Measurements from ENCODE around the gene GAS2L1. TPM values are rescaled to one million over a fixed set of nuclear protein-coding genes. Genes with fewer than 3 reads are reported as not detected.

Gene GAS2L1
- total and polyA plus RNA-seq, 2 donors (not counting 1 experiment from before 2014, with no cell fraction given): 0.25 TPM; not detected in 1

- CTCF ChIA-PET: no interaction called here
- no peak for ATAC-seq (ENCODE audit: low read depth)
- Histone ChIP-seq H3K9me3 (ENCODE audit: control extremely low read depth in 1 of 3, control insufficient read depth in 2 of 3, insufficient read depth in 1 of 3, low read length in 2 of 3) (peaks cover 0 to 2% (median 0%) of the 10 kb centered on the region in 3 donors), H3K36me3 (replicated peaks in 1 of 2; ENCODE audit: control extremely low read depth in 1 of 2, control insufficient read depth in 1 of 2, extremely low read depth in 1 of 2, insufficient read depth in 2 of 2, low read length in 1 of 2) (peaks cover 14 to 79% of the 10 kb centered on the region in 2 experiments), H2AFZ (ENCODE audit: insufficient read depth, low read depth, low read length, poor library complexity, severe bottlenecking) (no peak overlapping the region), H3K27ac (ENCODE audit: low read length in 2 of 2) (no peak overlapping the region), H3K79me2 (ENCODE audit: control insufficient read depth, insufficient read depth, low read length) (peaks cover 80% of the 10 kb centered on the region), H3K9ac (ENCODE audit: low read length) (no peak overlapping the region), H3K4me1 (ENCODE audit: control insufficient read depth in 2 of 2, insufficient read depth in 2 of 2, low read length in 2 of 2) (no peaks in the 10 kb centered on the region), H3K27me3 (replicated peaks in 1 of 4; ENCODE audit: control extremely low read depth in 1 of 4, control insufficient read depth in 3 of 4, insufficient read depth in 4 of 4, low read length in 3 of 4) (no peaks in the 10 kb centered on the region), H3K4me2 (replicated peaks; ENCODE audit: low read depth, low read length, poor library complexity, severe bottlenecking) (no peak overlapping the region), H3K4me3 (ENCODE audit: control extremely low read depth in 1 of 5, extremely low read depth in 1 of 5, insufficient read depth in 1 of 5, low read depth in 2 of 5, low read length in 4 of 5) (no peak overlapping the region), H4K20me1 (ENCODE audit: control insufficient read depth, insufficient read depth, low read length, poor library complexity, severe bottlenecking) (peaks cover 82% of the 10 kb centered on the region)
- H3K4me3 Mint-ChIP-seq: no peak overlapping the region
- H3K9me3 Mint-ChIP-seq (ENCODE audit: insufficient read depth): no peaks in the 10 kb centered on the region
- H3K27ac Mint-ChIP-seq: no peak overlapping the region
- H3K27me3 Mint-ChIP-seq: no peaks in the 10 kb centered on the region
- WGBS (ENCODE audit: insufficient coverage): no CpG with 5 or more reads among the region's 1 CpG
- no peak for DNase-seq
- intact Hi-C loops (cut with micrococcal nuclease): no loop called here
- TF ChIP-seq, protein P1, sequence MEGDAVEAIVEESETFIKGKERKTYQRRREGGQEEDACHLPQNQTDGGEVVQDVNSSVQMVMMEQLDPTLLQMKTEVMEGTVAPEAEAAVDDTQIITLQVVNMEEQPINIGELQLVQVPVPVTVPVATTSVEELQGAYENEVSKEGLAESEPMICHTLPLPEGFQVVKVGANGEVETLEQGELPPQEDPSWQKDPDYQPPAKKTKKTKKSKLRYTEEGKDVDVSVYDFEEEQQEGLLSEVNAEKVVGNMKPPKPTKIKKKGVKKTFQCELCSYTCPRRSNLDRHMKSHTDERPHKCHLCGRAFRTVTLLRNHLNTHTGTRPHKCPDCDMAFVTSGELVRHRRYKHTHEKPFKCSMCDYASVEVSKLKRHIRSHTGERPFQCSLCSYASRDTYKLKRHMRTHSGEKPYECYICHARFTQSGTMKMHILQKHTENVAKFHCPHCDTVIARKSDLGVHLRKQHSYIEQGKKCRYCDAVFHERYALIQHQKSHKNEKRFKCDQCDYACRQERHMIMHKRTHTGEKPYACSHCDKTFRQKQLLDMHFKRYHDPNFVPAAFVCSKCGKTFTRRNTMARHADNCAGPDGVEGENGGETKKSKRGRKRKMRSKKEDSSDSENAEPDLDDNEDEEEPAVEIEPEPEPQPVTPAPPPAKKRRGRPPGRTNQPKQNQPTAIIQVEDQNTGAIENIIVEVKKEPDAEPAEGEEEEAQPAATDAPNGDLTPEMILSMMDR (IDR thresholded peaks at IDR 0.05): no peak
- no peak for TF ChIP-seq EZH2 (IDR thresholded peaks at IDR 0.05; ENCODE audit: borderline replicate concordance, insufficient read depth, low read depth, low read length, poor library complexity, severe bottlenecking)
- POLR2A ChIA-PET: no interaction called here
- peaks cover 34% of the 10 kb centered on the region for H3K4me1 Mint-ChIP-seq
Measured at GRCh38 chr22:29277927-29278326, 28.5 kb upstream of the GAS2L1 start.

DNA sequence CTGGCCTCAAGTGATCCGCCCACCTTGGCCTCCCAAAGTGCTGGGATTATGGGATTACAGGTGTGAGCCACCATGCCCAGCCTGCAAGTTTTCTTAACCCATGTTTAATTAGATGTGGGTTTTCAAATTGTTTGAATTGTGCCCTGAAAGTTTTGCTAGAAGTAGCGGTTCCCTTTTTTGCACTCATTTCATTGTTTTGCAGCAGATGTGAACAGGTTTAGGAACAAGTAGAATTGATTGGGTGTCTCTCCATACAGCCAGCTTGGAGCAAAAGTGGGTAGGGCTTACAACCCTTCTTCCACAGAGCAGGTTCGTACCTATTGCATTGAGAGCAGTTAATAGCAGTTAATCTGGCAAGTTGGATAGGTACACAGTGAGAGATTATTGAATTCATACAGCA lies 22.3 kb upstream of the GAS2L1 start:
- intact Hi-C loops (cut with micrococcal nuclease): no loop called here
- no peak for TF ChIP-seq EZH2 (IDR thresholded peaks at IDR 0.05; ENCODE audit: borderline replicate concordance, insufficient read depth, low read depth, low read length, poor library complexity, severe bottlenecking)
- TF ChIP-seq, protein P1 (IDR thresholded peaks at IDR 0.05): no peak
- Mint-ChIP-seq H3K27ac (no peak overlapping the region), H3K9me3 (ENCODE audit: insufficient read depth) (no peaks in the 10 kb centered on the region), H3K4me3 (no peak overlapping the region), H3K4me1 (peaks cover 2% of the 10 kb centered on the region), H3K27me3 (no peaks in the 10 kb centered on the region)
- Histone ChIP-seq H3K4me3 (ENCODE audit: control extremely low read depth in 1 of 5, extremely low read depth in 1 of 5, insufficient read depth in 1 of 5, low read depth in 2 of 5, low read length in 4 of 5) (no peak overlapping the region), H3K79me2 (ENCODE audit: control insufficient read depth, insufficient read depth, low read length) (peaks cover 43% of the 10 kb centered on the region), H3K4me1 (ENCODE audit: control insufficient read depth in 2 of 2, insufficient read depth in 2 of 2, low read length in 2 of 2) (no peaks in the 10 kb centered on the region), H3K36me3 (replicated peaks in 1 of 2; ENCODE audit: control extremely low read depth in 1 of 2, control insufficient read depth in 1 of 2, extremely low read depth in 1 of 2, insufficient read depth in 2 of 2, low read length in 1 of 2) (peaks cover 12 to 76% of the 10 kb centered on the region in 2 experiments), H3K27me3 (replicated peaks in 1 of 4; ENCODE audit: control extremely low read depth in 1 of 4, control insufficient read depth in 3 of 4, insufficient read depth in 4 of 4, low read length in 3 of 4) (no peaks in the 10 kb centered on the region), H4K20me1 (ENCODE audit: control insufficient read depth, insufficient read depth, low read length, poor library complexity, severe bottlenecking) (peaks cover 79% of the 10 kb centered on the region), H3K27ac (ENCODE audit: low read length in 2 of 2) (no peak overlapping the region), H3K4me2 (replicated peaks; ENCODE audit: low read depth, low read length, poor library complexity, severe bottlenecking) (no peak overlapping the region), H2AFZ (ENCODE audit: insufficient read depth, low read depth, low read length, poor library complexity, severe bottlenecking) (no peak overlapping the region), H3K9me3 (ENCODE audit: control extremely low read depth in 1 of 3, control insufficient read depth in 2 of 3, insufficient read depth in 1 of 3, low read length in 2 of 3) (no peaks in the 10 kb centered on the region), H3K9ac (ENCODE audit: low read length) (no peak overlapping the region)
- DNase-seq (no peak), ATAC-seq (ENCODE audit: low read depth) (no peak)
- WGBS (ENCODE audit: insufficient coverage): 100% methylated on average over 1 of the region's 3 CpGs
- ChIA-PET POLR2A (no interaction called here), CTCF (no interaction called here)

All from B cell (primary cell).